CD4-positive, alpha-beta T cell treated with Interleukin-6 at 100 ng/mL for 8 hours (primary cell): ENCODE data around the gene SRCIN1.
"Not testable (repeated sequence)": the region's sequence is repeated elsewhere in the genome, so short reads cannot be mapped to it uniquely, and the experiment has no call there.

Experiments
- DNase-seq: peaks from one replicate; pipeline ENCODE4 v3.0.0-alpha.2; 2020; ENCODE audit warnings: mixed read lengths, low spot score

The SRCIN1 gene

DNA sequence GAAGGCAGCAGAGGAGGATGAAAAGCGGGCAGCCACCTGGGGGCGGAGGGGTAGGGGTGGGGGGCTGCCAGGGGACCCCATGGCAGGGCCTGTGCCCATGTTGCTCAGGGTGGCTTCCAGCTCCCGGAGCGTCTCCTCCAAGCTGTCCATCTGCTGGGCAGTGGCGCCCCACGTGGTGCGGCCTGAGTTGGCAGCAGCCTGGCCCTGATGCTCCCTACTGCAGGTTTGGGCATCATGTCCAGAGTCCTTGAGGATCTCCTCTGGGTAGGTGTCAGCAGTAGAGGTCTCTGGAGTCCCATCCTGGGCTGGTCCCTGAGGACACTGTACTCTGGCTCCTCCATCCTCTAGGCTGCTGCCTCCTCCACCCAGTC lies 60.9 kb downstream of the SRCIN1 start:
- DNase-seq, result no peak

DNA sequence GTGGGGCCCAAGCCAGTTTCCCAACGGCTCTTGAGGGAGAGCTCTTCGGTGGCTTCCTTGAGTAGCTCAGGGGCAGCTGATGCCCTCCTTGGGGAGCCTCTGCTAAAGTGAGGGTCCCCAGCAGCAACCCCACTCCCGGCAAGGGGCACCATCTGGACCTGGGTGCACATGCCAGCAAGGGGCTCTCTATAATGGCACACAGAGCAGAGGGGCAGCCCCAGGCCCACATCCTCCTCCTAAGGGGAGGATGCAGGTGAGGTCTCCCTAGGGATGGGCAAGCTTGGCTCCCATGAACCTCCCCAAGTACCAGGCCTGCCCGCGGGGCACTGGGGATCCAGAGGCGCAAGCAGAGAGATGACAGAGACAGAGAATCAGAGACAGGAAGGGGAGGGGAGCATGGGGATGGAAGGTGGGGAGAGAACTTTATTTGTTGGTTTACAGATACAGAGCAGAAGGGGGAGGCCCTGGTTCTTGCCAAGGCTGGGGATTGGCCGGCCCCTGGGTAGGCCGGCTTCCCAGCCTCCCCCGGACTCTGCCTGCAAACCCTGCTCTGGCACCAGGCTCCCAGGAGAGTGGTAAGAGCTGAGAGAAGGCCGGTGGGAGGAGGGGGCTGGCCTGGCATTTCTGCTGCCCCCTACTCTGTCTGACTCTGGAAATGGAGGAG lies 61.4 kb downstream of the SRCIN1 start:
- no peak for DNase-seq

DNA sequence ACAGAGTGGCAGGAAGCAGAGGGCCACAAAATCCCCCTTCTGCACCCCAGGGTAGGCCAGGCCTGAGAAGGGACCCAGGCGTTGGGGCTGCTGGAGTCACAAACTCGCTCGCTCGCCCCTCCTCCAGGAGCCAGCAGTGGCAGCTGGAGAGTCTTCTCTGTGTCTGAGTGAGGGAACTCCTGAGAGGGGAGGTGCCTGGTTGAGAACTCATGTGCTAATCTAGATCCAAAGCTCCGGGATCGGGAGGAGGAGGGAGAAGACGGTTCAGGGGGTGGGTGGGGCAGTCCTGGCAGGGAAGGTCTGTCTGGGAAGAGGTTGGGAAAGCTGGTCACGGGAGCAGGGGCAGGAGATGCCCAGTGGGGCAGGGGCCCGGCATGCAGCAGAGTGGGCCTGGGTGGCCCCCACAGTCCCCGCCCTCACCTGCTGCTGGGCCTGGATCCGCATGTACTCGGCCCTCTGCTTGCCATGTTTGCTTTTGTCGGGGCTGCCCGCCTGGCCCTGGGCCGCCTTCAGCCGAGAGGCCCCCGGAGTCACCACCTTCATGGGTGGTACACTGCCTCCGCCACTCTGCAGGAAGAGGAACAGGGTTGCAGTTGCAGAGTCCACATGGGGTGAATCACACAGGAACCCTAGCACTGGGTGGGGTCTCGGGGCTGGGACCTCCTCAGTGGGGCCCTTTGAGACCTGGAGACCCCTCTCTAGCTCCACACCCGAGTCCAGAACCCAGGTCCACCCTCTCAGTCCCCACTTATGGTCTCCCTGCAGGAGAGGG lies 62.2 kb downstream of the SRCIN1 start:
- no peak for DNase-seq

DNA sequence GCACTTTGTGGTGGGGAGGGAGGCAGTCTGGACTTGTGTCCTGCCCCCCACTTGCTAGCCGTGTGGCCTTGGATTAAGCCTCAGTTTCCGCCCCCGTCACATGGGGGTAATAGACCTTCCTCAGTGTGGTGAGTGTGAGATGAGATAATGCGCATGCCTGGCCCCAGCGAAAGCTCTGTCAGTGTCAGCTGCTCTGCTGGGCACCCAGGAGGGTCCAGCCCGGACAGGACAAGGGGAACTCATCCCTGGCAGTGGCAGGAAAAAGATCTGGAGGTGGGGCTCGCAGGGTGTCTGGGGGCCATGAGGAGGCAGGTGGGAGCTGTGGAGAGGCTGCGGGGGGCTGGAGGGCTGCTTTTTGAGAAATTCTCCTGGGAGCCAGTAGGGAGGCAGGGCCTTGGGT lies 63.5 kb downstream of the SRCIN1 start:
- DNase-seq, result no peak

DNA sequence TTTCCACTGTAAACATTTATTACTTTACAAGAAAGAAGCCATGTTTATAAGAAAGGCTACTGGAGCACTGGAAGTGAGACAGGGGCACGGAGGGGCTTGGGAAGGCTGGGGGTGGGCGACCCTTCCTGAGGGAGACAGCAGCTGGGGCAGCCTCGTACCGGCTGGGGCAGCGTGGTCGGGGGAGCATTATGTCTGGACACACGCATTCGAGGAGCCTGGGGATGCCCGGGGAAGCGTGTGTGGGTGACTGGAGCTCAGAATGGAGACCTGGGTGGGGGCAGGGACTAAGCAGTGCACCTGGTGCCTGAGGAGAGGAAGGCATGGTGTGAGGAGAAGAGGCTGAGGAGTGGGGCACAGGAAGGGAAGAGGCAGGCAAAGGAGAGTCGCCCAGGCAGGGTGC lies 64.5 kb downstream of the SRCIN1 start:
- no peak for DNase-seq

DNA sequence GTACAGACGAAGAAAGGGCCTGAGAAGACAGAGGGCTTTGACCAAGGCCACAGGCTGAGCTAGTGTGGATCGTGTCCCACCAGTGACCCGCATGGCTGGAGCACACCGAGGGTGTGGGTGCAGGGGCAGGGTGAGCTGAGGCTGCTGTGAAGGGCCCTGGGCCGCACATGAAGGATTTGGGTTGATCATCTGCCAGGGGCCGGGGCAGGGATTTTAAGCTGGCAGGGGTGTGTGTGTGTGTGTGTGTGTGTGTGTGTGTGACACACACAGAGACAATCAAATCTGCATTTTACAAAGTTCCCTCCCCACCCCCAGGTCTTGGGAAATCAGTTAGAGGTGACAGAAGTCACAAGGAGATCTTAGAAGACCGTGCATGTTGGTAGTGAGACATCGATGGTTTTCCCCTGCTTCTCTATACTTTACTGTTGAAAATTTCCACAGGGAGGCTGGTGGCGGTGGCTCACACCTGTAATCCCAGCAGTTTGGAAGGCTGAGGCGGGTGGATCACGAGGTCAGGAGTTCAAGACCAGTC lies 65.2 kb downstream of the SRCIN1 start:
- no peak for DNase-seq

DNA sequence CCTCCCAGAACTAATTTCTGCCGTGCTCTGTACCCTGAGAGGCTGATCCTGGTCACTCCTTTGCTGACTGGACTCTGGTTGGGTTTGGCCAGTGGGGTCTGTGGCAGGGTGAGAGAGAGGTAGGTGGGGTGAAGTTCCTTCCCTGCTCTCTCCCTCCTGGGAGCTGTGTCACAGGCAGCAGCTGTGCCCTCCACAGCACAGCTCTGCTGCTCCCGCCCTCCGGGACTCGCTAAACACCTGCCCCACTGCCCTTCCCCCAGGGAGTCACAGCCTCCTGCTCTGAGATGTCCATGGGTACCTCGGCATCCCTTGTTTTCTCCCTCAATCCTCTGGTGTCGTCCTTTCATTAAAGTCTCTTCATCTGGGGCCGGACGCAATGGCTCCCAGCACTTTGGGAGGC lies 66.4 kb downstream of the SRCIN1 start:
- DNase-seq, result no peak

DNA sequence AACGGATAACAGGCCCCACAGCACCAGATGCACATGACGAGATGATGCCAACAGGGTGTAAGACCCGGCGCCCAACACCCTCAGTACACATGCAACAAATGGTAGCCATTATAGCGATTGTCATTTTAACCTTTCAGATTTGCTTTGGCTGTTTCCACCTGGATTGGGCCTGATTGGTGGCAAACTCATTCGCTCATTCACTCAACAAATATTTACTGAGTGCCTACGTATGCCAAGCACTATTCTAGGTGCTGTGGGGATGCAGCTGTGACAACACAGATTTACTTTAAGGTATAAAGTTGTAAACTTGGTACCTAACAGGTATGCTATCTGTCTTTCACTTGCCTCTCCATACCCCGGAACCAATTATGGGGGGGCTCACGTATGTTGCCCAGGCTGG lies 66.8 kb downstream of the SRCIN1 start:
- no peak for DNase-seq

DNA sequence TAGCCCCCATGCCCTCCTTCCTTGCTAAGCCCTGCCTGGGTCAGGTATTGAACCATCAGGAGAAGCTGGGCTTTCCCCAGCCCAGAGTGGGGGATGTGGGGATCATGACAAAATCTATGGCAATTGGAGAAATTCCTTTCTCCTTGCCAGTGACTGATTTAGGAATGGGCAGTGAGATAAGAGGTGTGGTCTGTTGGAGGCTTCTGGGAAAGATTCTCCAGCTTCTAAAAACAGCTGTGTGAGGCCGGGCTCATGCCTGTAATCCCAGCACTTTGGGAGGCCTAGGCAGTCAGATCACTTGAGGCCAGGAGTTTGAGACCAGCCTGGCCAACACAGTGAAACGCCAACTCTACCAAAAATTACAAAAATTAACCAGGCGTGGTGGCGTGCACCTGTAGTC lies 69.1 kb downstream of the SRCIN1 start:
- DNase-seq, result no peak

DNA sequence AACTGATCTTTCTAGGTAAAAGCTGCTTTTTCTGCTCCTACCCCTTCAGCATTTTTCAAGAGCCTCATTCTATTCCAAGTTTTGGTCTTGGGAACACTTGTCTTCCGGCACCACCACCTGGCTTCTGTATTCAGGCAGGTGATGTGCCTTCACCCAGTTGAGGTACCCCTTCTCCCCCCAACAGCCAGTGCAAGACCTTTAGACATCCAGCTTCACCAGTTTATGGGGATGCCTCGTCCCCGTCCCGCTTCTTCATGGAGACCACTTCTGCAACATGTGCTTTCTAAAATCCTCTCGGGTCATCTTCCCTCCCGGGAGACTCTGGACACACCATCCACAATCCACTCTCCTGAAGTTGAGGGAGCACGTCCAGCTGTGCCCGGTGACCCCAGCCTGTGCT lies 69.9 kb downstream of the SRCIN1 start:
- DNase-seq, result no peak

DNA sequence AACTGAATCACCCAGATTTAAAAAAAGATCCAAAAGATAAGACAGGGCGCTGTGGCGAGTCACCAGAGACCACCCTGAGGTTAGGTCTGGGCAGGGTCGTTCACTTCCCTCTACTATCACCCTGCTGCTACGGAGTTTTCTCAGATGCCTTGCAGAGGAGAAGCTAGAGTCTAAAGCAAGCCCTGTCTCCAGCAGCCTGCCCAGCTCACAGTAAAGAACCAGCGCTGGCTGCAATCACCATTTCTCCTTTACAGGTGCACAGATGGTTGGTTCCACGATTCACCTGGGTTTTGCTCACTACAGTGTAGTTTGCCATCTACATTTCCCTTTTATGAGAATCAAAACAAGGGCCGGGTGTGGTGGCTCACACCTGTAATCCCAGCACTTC lies 71.3 kb downstream of the SRCIN1 start:
- no peak for DNase-seq

DNA sequence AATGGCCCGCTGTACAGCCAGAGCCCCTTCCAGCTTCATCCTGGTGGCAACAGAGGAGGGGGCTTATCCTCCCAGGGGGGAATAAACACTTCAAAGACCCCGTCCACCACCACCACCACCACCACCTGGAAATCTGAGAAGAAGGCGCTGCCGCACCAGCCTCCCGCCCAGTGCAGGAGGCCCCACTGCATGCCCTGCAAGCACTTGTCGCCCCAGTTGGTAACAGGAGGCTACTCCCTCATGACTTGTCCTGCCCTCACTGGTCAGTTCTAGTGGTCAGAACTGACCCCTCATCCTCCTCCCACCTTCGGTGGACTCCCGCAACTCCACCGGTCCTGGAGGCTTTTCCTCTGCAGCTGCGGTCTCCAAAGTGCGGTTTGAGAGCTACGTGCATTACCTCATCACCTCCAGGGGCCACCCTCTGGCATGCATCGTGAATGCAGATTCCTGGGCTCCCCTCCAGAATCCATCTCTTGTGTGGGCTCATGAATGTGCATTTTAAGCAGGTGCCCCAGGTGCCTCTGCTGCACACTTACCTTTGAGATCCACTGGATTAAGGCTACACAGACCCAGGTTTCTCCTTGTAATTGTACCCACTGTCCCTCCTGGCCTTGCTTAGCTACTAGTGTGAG lies 71.8 kb downstream of the SRCIN1 start:
- DNase-seq, result no peak

DNA sequence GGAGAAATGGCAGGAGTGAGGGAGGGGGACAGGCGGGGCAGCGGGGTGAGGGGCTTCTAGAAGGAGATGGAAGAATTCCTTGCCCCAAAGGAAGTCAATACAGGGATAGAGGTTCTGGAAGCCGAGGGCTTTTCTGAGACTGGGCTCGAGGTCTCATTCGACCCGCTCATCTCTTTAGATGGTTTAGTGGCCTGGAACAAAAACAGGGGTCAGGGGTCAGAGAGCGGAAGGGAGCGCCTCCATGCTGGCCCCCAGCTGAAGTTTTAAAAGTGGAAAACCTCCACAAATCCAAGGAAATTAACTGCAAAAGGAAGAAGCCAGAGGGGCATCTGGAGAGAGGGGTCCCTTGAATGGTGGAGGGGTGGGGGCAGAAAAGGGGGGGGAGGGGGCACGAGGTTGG lies 72.5 kb downstream of the SRCIN1 start:
- no peak for DNase-seq

DNA sequence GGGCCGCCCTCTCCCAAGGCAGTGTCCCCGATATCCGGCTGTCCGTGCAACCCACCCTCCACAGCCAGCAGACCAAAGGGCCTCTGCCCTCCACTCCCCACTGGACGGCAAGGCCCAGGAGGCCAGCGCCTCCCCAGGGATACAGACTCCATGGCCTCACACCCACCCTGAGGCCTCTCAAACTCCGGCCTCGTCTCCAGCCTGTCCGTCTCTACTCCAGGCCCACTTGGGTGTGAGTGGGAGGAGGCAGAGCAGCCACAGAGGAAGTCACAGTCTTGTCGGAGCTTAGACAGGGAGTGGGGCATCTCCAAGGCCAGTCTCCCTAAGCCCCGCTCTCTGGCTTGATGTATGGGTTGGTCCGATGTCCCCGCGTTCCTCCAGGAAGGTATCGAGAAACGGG lies 73.3 kb downstream of the SRCIN1 start:
- DNase-seq, result no peak

DNA sequence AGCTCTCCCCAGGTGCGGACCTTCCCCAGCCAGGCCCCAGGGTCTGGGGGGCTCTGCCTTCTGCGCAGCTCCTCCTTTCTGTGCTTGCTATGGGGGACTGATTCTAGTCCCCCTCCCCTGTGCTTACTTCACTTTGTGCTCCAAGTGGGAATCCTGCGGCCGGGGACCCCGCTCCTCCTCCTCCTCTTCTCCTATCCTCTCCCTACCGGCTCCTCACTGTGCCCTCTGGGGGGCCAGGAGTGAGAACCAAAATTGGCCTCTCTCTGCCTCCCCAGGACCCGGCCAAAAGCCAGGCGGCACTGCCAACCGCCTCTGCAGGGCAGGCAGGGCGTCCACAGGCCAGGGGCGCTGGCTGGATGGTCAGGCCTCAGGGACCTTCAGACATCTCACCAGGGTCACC lies 74.0 kb downstream of the SRCIN1 start:
- DNase-seq, result not testable (repeated sequence)

DNA sequence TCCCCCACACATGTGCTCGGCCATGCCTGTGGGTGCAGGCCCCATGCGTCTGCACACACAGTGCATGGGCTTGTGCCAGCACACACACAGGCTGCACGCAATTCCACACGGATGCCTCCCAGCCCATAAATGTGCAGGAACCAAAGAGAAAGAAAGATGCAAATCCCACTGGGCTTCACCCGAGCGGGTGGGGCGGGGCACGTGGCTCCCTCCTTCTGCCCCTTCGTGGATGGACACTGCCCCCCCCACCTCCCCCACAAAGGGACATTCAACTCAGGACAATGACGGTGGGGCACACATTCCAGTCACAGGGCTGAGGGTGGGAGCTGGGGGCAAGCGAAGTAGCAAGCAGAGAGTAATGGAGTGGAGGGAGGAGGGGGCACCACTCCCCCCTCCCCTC lies 74.9 kb downstream of the SRCIN1 start:
- DNase-seq, result not testable (repeated sequence)

DNA sequence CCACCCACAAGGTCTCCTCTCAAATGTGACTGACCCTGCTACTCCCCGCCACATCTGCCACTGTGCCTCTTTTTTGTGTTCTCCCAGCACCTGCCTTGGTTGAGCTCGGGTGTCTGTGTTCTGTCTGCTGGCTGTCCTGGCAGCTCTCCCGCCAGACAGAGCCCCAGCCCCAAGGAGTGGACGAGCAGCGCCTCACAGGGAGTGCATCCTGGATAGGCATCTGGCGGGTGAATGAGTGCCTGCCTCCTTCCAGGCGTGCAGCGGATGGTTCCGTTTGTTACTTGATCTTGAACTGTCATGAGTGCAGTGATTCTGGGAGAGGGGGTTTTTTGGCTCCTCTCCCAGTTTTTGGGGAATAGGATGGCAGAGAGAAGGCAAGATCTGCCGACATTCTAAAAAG lies 77.6 kb downstream of the SRCIN1 start:
- not testable (repeated sequence) for DNase-seq

DNA sequence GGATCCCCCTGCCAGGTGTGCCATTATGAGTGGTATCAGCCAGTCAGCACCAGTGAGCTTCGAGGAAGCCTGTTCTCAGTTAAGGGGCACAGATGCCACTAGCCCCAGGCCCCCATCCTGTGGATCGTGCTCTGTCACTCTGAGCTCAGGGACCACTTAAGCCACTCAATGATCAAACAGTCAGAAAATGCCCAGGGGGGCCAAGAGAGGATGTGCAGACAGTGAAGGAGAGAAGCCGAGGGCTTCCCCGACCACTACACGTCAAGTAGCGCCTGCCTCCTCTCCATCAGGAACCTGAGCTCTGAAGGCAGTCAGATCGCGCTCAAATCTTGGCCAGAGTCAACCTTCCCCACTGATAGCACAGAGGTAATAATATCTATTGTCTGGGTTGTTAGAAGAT lies 79.2 kb downstream of the SRCIN1 start:
- not testable (repeated sequence) for DNase-seq

DNA sequence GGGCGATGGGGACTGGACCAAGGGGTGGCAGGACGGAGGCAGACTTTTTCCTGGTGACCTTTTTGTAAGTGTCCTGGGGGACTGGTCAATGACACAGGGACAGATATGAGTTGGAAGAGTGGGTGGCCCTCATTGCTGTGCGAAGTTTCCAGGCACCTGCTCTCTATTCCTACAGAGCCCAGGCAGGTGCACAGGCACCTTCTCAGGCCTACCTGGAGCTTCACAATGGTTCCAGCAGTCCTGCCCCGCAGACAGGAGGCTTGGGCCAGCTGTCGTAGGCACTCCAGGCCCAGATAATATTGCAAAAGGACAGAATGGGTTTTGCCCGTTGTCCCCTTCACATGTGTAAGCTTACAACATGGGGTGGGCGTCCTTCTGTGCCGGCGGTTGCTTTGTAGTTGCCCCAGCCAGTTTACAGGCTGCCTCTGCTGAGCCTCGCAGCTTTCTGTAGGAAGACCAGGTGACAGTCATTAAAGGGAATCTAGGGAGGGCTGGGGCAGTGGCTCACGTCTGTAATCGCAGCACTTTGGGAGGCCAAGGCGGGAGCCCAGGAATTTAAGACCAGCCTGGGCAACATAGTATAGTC lies 93.2 kb downstream of the SRCIN1 start:
- DNase-seq, result no peak

DNA sequence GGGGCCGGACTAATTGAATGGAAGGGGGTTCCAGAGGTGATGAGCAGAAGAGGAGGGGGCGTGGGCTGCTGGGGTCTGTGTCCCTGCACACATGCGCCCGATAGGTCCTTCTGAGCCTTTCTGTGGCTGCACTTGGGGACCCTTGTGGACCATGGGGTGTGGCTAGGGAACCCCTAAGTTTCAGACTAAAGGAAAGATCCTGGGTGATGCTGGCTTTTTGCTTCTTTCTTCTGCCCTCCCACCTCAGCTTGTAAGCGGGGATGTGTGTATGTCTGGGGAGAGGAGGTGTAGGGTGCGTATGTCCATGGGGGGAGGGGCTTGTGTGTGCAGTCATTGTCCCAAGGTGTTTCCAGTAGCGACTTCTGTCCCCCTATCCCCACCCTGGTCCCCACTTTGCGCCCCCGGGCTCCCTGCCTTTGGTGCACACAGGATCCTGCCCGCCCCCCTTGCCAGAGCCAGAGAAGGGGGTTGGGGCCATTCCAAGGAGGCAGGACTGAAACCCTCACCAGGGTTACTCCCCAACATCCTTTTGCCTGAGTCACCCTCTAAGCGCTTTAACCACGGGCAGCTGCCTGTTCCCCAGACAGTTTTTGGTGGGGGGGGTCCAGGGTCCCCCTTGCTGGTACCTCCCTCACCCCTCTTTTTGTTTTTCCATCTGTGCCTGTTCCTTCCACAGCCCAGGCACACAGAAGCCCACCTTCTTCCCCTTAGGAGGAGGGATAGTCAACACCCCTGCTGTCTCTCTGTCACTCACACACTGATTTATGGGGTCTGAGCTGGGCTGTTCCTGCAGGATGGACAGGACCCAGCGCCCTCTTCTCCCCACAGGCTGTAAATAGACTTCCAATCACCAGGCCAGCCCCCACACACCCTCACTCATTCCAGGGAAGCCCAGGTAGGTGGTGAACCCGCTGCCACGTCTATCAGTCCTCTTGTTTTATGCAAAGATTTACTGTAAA lies 94.3 kb downstream of the SRCIN1 start:
- DNase-seq, result no peak

DNA sequence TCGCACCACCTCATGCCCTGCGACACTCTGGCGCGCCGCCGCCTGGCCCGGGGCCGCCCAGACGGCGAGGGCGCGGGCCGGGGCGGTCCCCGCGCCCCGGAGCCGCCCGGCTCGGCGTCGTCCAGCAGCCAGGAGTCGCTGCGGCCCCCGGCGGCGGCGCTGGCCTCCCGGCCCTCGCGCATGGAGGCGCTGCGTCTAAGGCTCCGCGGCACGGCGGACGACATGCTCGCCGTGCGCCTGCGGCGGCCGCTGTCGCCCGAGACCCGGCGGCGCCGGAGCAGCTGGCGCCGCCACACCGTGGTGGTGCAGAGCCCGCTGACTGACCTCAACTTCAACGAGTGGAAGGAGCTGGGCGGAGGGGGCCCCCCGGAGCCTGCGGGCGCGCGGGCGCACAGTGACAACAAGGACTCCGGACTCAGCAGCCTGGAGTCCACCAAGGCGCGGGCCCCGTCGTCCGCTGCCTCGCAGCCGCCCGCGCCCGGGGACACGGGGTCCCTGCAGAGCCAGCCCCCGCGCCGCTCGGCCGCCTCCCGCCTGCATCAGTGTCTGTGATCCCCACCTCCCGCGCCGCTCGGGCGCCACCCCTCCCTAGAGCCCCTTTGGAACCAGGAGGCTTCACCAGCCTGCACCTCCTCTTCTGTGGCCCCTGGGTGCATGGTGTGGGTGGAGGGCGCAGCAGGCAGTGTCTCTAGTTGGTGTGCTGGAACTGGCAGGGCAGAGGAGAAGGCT lies 95.2 kb downstream of the SRCIN1 start:
- DNase-seq, result no peak
